Ovary (tissue), 3 donors: Measurements from ENCODE around the gene SLC39A7.

Experiments
- EP300 ChIP-seq: sonication (generic); formaldehyde crosslinking; IDR thresholded peaks from one replicate; pipeline ENCODE4 v1.6.1; 2017; ENCODE audit warnings: antibody characterized with exemption
- POLR2A ChIP-seq: fragments of 450-650 bp; IDR thresholded peaks from one replicate; pipeline ENCODE4 v1.6.1; 2017; ENCODE audit warnings: antibody characterized with exemption, mild to moderate bottlenecking, moderate library complexity
- TF ChIP-seq, protein P1 (sequence below), 3 donors: fragments of 450-650 bp in 2 of 3; fragments of 200-600 bp in 1 of 3; IDR thresholded peaks; one replicate each; pipeline versions ENCODE4 v1.5.1 to v1.8.0; 2016 to 2022; ENCODE audit warnings: antibody characterized with exemption in 3 of 3, mild to moderate bottlenecking in 1 of 3
- donor health status: DM: no; HTN: no; CAD: no.

DNA sequence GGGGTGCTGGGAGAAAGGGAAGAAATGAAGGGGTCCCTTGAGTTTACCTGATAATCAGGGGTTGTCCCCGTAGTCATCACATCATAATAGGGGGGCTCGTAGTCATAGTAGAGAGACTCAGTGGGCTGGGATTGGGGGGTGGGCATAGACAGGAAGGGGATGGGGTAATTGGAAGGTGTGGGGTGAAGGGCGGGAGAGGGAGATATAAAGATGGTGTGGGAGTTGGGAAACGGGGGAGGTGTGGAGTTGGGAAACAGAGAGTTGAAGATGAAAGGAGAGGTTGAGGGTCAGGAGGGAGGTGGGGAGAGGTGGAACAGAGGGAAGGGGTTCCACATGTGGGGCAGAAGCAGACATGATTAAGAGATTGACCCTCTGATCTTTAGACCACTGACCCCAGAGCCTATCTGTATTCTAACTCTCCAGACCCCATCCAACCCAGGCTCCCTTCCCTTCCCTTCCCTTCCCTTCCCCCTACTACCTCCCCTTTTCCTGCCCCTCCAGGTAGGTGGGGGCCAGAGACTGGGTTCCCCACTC lies 14.9 kb upstream of the SLC39A7 start:
- TF ChIP-seq EP300 (no peak), POLR2A (no peak)
- TF ChIP-seq, protein P1, sequence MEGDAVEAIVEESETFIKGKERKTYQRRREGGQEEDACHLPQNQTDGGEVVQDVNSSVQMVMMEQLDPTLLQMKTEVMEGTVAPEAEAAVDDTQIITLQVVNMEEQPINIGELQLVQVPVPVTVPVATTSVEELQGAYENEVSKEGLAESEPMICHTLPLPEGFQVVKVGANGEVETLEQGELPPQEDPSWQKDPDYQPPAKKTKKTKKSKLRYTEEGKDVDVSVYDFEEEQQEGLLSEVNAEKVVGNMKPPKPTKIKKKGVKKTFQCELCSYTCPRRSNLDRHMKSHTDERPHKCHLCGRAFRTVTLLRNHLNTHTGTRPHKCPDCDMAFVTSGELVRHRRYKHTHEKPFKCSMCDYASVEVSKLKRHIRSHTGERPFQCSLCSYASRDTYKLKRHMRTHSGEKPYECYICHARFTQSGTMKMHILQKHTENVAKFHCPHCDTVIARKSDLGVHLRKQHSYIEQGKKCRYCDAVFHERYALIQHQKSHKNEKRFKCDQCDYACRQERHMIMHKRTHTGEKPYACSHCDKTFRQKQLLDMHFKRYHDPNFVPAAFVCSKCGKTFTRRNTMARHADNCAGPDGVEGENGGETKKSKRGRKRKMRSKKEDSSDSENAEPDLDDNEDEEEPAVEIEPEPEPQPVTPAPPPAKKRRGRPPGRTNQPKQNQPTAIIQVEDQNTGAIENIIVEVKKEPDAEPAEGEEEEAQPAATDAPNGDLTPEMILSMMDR (IDR thresholded peaks at IDR 0.05), result no peak
